ENCODE data around the gene USF3.

The USF3 gene

GRCh38 chr3:113719294-113719693, 22.9 kb upstream of the USF3 start:
- TF ChIP-seq CTCF (IDR thresholded peaks at IDR 0.05; ENCODE audit: low read depth, low read length) = no peak
- no peak for DNase-seq (ENCODE audit: extremely low read depth, low read depth)

- TF ChIP-seq CTCF (IDR thresholded peaks at IDR 0.05; ENCODE audit: low read depth, low read length) = no peak
- no peak for DNase-seq (ENCODE audit: extremely low read depth, low read depth)
These were observed 21.4 kb upstream of the USF3 start for GRCh38 chr3:113717818-113718217.

GRCh38 chr3:113717308-113717707, 20.9 kb upstream of the USF3 start:
- no peak for DNase-seq (ENCODE audit: extremely low read depth, low read depth)
- TF ChIP-seq CTCF (IDR thresholded peaks at IDR 0.05; ENCODE audit: low read depth, low read length) = no peak

GRCh38 chr3:113714702-113715101, 18.3 kb upstream of the USF3 start:
- no peak for TF ChIP-seq CTCF (IDR thresholded peaks at IDR 0.05; ENCODE audit: low read depth, low read length)
- no peak for DNase-seq (ENCODE audit: extremely low read depth, low read depth)

GRCh38 chr3:113712129-113712528, 15.7 kb upstream of the USF3 start:
- DNase-seq (ENCODE audit: extremely low read depth, low read depth) = no peak

GRCh38 chr3:113707835-113708234, 11.4 kb upstream of the USF3 start:
- no peak for TF ChIP-seq CTCF (IDR thresholded peaks at IDR 0.05; ENCODE audit: low read depth, low read length)
- DNase-seq (ENCODE audit: extremely low read depth, low read depth) = no peak

More at GRCh38 chr3:113712129-113712528, 15.7 kb upstream of the USF3 start:
- TF ChIP-seq CTCF (IDR thresholded peaks at IDR 0.05; ENCODE audit: low read depth, low read length) = no peak

- no peak for TF ChIP-seq CTCF (IDR thresholded peaks at IDR 0.05; ENCODE audit: low read depth, low read length)
- DNase-seq (ENCODE audit: extremely low read depth, low read depth) = no peak
These were observed 2.5 kb upstream of the USF3 start for GRCh38 chr3:113698956-113699355.
